HCT116 (cell line): ENCODE data around the gene NFATC3. TPM values are rescaled to one million over a fixed set of nuclear protein-coding genes. Genes with fewer than 3 reads are reported as not detected.

Experiments used
- ATAC-seq: fragments of 200-7000 bp; cut with Tn5 transposase; 2 replicates; pipeline ENCODE4 v1.9.1; 2020; ENCODE audit warnings: mild to moderate bottlenecking, moderate library complexity
- BruUV-seq: library from RNA; stranded (reverse); fragments of 400-500 nt; replicated peaks from 2 replicates; lab custom pipeline; 2021; lab: Mats Ljungman, UMichigan
- CTCF ChIA-PET: fragments of 300-600 bp; sonication (Branson Sonifier 250); formaldehyde crosslinking; loops from one replicate; lab custom pipeline; 2021; ENCODE audit warnings: antibody characterized with exemption; lab: Charles Lee
- POLR2A ChIA-PET: fragments of 300-600, 350-600 bp; sonication (Branson Sonifier 250); formaldehyde crosslinking; loops from one replicate; lab custom pipeline; 2021; ENCODE audit warnings: antibody characterized with exemption; lab: Charles Lee
- RAD21 ChIA-PET, 2 experiments: fragments of 300-600 bp; sonication (Branson Sonifier 250); formaldehyde crosslinking; loops; one replicate each; lab custom pipeline; 2023; ENCODE audit warnings: low total read pairs in 2 of 2; ENCODE audit not compliant: uncharacterized antibody in 2 of 2, unreplicated experiment in 2 of 2, low non-redundant PET in 1 of 2; lab: Charles Lee
- DNase-seq: peaks from one replicate; pipeline ENCODE4 v3.0.0-alpha.2; 2010; ENCODE audit warnings: low read depth, low spot score
- H2AFZ ChIP-seq: fragments of 200-600 bp; shearing (Covaris generic), sonication (generic); 2 replicates; pipeline ENCODE4 v1.6.1; 2017; ENCODE audit warnings: low read depth, mixed run types, mixed read lengths, antibody characterized with exemption, low read length; ENCODE audit not compliant: poor library complexity, severe bottlenecking
- H3K27ac ChIP-seq: 2 replicates; pipeline ENCODE4 v1.5.1; 2012; ENCODE audit warnings: low read depth, low read length
- H3K27me3 ChIP-seq: fragments of 200-600 bp; sonication (generic); 2 replicates; pipeline ENCODE4 v1.6.1; 2016; ENCODE audit warnings: mixed run types, low read length, mixed read lengths; ENCODE audit not compliant: insufficient read depth
- H3K36me3 ChIP-seq, 2 experiments: fragments of 200-500 bp in 1 of 2; fragments of 200-600 bp in 1 of 2; sonication (Bioruptor generic) in 1 of 2; sonication (generic) in 1 of 2; 2 replicates each; pipeline versions ENCODE4 v1.5.1 to v1.6.1; 2014 to 2016; ENCODE audit warnings: low read length in 2 of 2, inconsistent platforms in 1 of 2, mixed read lengths in 1 of 2, mixed run types in 1 of 2; ENCODE audit not compliant: insufficient read depth in 2 of 2, control insufficient read depth in 1 of 2
- H3K4me1 ChIP-seq, 2 experiments: fragments of 200-600 bp in 1 of 2; sonication (generic) in 1 of 2; 2 replicates each; pipeline versions ENCODE4 v1.5.1 to v1.6.1; 2012 to 2017; ENCODE audit warnings: low read length in 2 of 2, inconsistent platforms in 1 of 2, mild to moderate bottlenecking in 1 of 2, mixed read lengths in 1 of 2, mixed run types in 1 of 2, moderate library complexity in 1 of 2; ENCODE audit not compliant: insufficient read depth in 2 of 2, control insufficient read depth in 1 of 2
- H3K4me2 ChIP-seq: fragments of 200-600 bp; sonication (generic); 2 replicates; pipeline ENCODE4 v1.6.1; 2017; ENCODE audit warnings: mixed run types, low read length, mixed read lengths
- H3K4me3 ChIP-seq, 2 experiments: fragments of 200-600 bp in 1 of 2; sonication (generic) in 1 of 2; replicated peaks in 1 of 2; 2 replicates each; pipeline ENCODE4 v1.5.1; 2011 to 2016; ENCODE audit warnings: low read length in 2 of 2, control low read depth in 1 of 2, low read depth in 1 of 2, mild to moderate bottlenecking in 1 of 2, mixed read lengths in 1 of 2, mixed run types in 1 of 2
- H3K79me2 ChIP-seq: fragments of 200-600 bp; sonication (generic); 2 replicates; pipeline ENCODE4 v1.6.1; 2017; ENCODE audit warnings: mild to moderate bottlenecking, mixed run types, low read length, moderate library complexity, mixed read lengths; ENCODE audit not compliant: insufficient read depth
- H3K9ac ChIP-seq: fragments of 200-600 bp; sonication (generic); 2 replicates; pipeline ENCODE4 v1.6.1; 2016; ENCODE audit warnings: low read length, mixed read lengths
- H3K9me2 ChIP-seq: fragments of 200-600 bp; sonication (generic), shearing (Covaris generic); 2 replicates; pipeline ENCODE4 v1.6.1; 2017; ENCODE audit warnings: mixed run types, mild to moderate bottlenecking, moderate library complexity; ENCODE audit not compliant: insufficient read depth
- H3K9me3 ChIP-seq, 2 experiments: fragments of 200-500 bp in 1 of 2; fragments of 200-600 bp in 1 of 2; sonication (Bioruptor generic) in 1 of 2; sonication (generic) in 1 of 2; 2 replicates each; pipeline ENCODE4 v1.6.1; 2014 to 2017; ENCODE audit warnings: low read length in 2 of 2, mixed read lengths in 2 of 2, inconsistent platforms in 1 of 2, low read depth in 1 of 2, mild to moderate bottlenecking in 1 of 2, mixed run types in 1 of 2, moderate library complexity in 1 of 2; ENCODE audit not compliant: control insufficient read depth in 1 of 2, insufficient read depth in 1 of 2
- H4K20me1 ChIP-seq: fragments of 200-600 bp; sonication (generic), shearing (Covaris generic); 2 replicates; pipeline ENCODE4 v1.6.1; 2017; ENCODE audit warnings: mixed run types, mild to moderate bottlenecking, moderate library complexity; ENCODE audit not compliant: insufficient read depth
- CBX3 ChIP-seq: IDR thresholded peaks from 2 replicates; pipeline ENCODE4 v1.6.1; 2012; ENCODE audit warnings: low read depth
- CEBPB ChIP-seq: IDR thresholded peaks from 2 replicates; pipeline ENCODE4 v1.6.1; 2012; ENCODE audit warnings: low read depth
- EGR1 ChIP-seq: IDR thresholded peaks from 2 replicates; pipeline ENCODE4 v1.6.1; 2012; ENCODE audit warnings: low read depth
- EZH2 ChIP-seq: fragments of 200-600 bp; sonication (generic); IDR thresholded peaks from 2 replicates; pipeline ENCODE4 v1.6.1; 2017; ENCODE audit warnings: antibody characterized with exemption, mixed run types
- EZH2phosphoT487 ChIP-seq: fragments of 200-600 bp; IDR thresholded peaks from 2 replicates; pipeline ENCODE4 v1.6.1; 2018; ENCODE audit warnings: antibody characterized with exemption, borderline replicate concordance
- FOSL1 ChIP-seq: IDR thresholded peaks from 2 replicates; pipeline ENCODE4 v1.6.1; 2012; ENCODE audit warnings: low read depth
- JUND ChIP-seq: IDR thresholded peaks from 2 replicates; pipeline ENCODE4 v1.6.1; 2012
- POLR2A ChIP-seq: IDR thresholded peaks from 2 replicates; pipeline ENCODE4 v1.7.0; 2011; ENCODE audit warnings: borderline replicate concordance; ENCODE audit not compliant: insufficient read depth, insufficient read length; ENCODE audit errors: extremely low read depth
- RAD21 ChIP-seq: IDR thresholded peaks from 2 replicates; pipeline ENCODE4 v1.6.1; 2012; ENCODE audit warnings: low read depth, mild to moderate bottlenecking
- SIN3A ChIP-seq: IDR thresholded peaks from 2 replicates; pipeline ENCODE4 v1.6.1; 2012; ENCODE audit warnings: low read depth
- SP1 ChIP-seq: IDR thresholded peaks from 2 replicates; pipeline ENCODE4 v1.6.1; 2012; ENCODE audit warnings: low read depth
- SRF ChIP-seq: IDR thresholded peaks from 2 replicates; pipeline ENCODE4 v1.6.1; 2012; ENCODE audit warnings: low read depth
- YY1 ChIP-seq: IDR thresholded peaks from 2 replicates; pipeline ENCODE4 v1.6.1; 2011; ENCODE audit warnings: low read length, low read depth, moderate library complexity, mild to moderate bottlenecking; ENCODE audit not compliant: insufficient replicate concordance; ENCODE audit errors: extremely low read depth
- ZFX ChIP-seq: fragments of 450-650 bp; IDR thresholded peaks from 2 replicates; pipeline ENCODE4 v1.6.1; 2017
- ZNF274 ChIP-seq: fragments of 200-500 bp; sonication (Bioruptor generic); IDR thresholded peaks from 2 replicates; pipeline ENCODE4 v1.6.1; 2014; ENCODE audit warnings: mild to moderate bottlenecking, low read depth, low read length, inconsistent platforms
- intact Hi-C: fragments of 100-400 bp; cut with micrococcal nuclease; formaldehyde crosslinking; loops from 2 replicates; pipeline ENCODE4 v1.10.0; 2022
- total RNA-seq: library from RNA; stranded (reverse); gene quantifications from one replicate; pipeline ENCODE4 v1.2.1, GENCODE V29; 2021; ENCODE audit not compliant: unreplicated experiment
- TF ChIP-seq, protein P1 (sequence below): IDR thresholded peaks from 2 replicates; pipeline ENCODE4 v1.6.1; 2011; ENCODE audit warnings: mild to moderate bottlenecking, low read length, moderate library complexity; ENCODE audit not compliant: insufficient replicate concordance; ENCODE audit errors: extremely low read depth
- TF ChIP-seq, protein P2 (sequence below): IDR thresholded peaks from 2 replicates; pipeline ENCODE4 v1.6.1; 2012; ENCODE audit warnings: low read depth
- TF ChIP-seq, protein P3 (sequence below), 3 experiments: fragments of 200-600 bp in 1 of 3; sonication (generic) in 1 of 3; IDR thresholded peaks in 2 of 3; conservative IDR thresholded peaks in 1 of 3; 2 replicates each; pipeline ENCODE4 v1.5.1; 2012 to 2017; ENCODE audit warnings: low read depth in 2 of 3, low read length in 2 of 3, antibody characterized with exemption in 1 of 3, borderline replicate concordance in 1 of 3, control low read depth in 1 of 3, mild to moderate bottlenecking in 1 of 3, mixed read lengths in 1 of 3, mixed run types in 1 of 3, moderate library complexity in 1 of 3; ENCODE audit not compliant: insufficient read depth in 1 of 3
- TF ChIP-seq, protein P4 (sequence below): IDR thresholded peaks from 2 replicates; pipeline ENCODE4 v1.6.1; 2012

NFATC3 gene
- total RNA-seq, 1 experiment from 2014 or later = 25.6 TPM

DNA sequence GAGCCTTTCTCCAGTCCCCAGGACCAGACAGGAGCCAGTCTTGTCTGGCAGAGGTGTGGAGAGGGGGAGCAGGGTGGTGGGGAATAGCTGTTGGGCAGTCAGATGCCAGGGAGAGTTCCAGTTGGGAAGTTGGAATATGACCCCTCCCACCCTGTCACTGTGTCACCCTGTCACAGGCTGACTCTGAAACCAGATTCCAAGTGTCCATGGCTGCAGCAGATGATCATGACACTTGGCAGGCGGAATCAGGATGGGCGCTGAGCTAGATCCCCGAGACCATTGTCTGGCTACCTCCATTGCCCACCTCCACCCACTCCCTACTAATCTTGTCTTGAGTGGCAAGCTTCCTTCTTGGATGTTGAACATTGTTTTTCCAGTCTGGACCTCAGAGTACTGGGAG lies 9.2 kb upstream of the NFATC3 start:
- DNase-seq (no peak), ATAC-seq (no peak)
- no peak overlapping the region for H2AFZ ChIP-seq
- H3K4me3 ChIP-seq = no peak overlapping the region
- no peaks in the 10 kb centered on the region for H4K20me1 ChIP-seq
- peaks cover 12 to 27% of the 10 kb centered on the region in 2 experiments; a peak in 3 of 4 replicates for H3K36me3 ChIP-seq
- TF ChIP-seq JUND (no peak), ZFX (no peak), EZH2phosphoT487 (no peak), SP1 (no peak), SIN3A (no peak), EGR1 (no peak), ZNF274 (no peak), EZH2 (no peak), RAD21 (no peak), SRF (no peak), POLR2A (no peak), CBX3 (no peak), CEBPB (no peak), FOSL1 (no peak), YY1 (no peak)
- TF ChIP-seq, protein P1, sequence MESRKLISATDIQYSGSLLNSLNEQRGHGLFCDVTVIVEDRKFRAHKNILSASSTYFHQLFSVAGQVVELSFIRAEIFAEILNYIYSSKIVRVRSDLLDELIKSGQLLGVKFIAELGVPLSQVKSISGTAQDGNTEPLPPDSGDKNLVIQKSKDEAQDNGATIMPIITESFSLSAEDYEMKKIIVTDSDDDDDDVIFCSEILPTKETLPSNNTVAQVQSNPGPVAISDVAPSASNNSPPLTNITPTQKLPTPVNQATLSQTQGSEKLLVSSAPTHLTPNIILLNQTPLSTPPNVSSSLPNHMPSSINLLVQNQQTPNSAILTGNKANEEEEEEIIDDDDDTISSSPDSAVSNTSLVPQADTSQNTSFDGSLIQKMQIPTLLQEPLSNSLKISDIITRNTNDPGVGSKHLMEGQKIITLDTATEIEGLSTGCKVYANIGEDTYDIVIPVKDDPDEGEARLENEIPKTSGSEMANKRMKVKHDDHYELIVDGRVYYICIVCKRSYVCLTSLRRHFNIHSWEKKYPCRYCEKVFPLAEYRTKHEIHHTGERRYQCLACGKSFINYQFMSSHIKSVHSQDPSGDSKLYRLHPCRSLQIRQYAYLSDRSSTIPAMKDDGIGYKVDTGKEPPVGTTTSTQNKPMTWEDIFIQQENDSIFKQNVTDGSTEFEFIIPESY = no peak
- TF ChIP-seq, protein P2, sequence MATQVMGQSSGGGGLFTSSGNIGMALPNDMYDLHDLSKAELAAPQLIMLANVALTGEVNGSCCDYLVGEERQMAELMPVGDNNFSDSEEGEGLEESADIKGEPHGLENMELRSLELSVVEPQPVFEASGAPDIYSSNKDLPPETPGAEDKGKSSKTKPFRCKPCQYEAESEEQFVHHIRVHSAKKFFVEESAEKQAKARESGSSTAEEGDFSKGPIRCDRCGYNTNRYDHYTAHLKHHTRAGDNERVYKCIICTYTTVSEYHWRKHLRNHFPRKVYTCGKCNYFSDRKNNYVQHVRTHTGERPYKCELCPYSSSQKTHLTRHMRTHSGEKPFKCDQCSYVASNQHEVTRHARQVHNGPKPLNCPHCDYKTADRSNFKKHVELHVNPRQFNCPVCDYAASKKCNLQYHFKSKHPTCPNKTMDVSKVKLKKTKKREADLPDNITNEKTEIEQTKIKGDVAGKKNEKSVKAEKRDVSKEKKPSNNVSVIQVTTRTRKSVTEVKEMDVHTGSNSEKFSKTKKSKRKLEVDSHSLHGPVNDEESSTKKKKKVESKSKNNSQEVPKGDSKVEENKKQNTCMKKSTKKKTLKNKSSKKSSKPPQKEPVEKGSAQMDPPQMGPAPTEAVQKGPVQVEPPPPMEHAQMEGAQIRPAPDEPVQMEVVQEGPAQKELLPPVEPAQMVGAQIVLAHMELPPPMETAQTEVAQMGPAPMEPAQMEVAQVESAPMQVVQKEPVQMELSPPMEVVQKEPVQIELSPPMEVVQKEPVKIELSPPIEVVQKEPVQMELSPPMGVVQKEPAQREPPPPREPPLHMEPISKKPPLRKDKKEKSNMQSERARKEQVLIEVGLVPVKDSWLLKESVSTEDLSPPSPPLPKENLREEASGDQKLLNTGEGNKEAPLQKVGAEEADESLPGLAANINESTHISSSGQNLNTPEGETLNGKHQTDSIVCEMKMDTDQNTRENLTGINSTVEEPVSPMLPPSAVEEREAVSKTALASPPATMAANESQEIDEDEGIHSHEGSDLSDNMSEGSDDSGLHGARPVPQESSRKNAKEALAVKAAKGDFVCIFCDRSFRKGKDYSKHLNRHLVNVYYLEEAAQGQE = no peak
- TF ChIP-seq, protein P3, sequence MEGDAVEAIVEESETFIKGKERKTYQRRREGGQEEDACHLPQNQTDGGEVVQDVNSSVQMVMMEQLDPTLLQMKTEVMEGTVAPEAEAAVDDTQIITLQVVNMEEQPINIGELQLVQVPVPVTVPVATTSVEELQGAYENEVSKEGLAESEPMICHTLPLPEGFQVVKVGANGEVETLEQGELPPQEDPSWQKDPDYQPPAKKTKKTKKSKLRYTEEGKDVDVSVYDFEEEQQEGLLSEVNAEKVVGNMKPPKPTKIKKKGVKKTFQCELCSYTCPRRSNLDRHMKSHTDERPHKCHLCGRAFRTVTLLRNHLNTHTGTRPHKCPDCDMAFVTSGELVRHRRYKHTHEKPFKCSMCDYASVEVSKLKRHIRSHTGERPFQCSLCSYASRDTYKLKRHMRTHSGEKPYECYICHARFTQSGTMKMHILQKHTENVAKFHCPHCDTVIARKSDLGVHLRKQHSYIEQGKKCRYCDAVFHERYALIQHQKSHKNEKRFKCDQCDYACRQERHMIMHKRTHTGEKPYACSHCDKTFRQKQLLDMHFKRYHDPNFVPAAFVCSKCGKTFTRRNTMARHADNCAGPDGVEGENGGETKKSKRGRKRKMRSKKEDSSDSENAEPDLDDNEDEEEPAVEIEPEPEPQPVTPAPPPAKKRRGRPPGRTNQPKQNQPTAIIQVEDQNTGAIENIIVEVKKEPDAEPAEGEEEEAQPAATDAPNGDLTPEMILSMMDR (IDR thresholded peaks at IDR 0.05 in 2 of 3, conservative IDR thresholded peaks at IDR 0.05 in 1 of 3; ENCODE audit: borderline replicate concordance in 1 of 3, insufficient read depth in 1 of 3, low read depth in 2 of 3, low read length in 2 of 3) = no peak
- TF ChIP-seq, protein P4, sequence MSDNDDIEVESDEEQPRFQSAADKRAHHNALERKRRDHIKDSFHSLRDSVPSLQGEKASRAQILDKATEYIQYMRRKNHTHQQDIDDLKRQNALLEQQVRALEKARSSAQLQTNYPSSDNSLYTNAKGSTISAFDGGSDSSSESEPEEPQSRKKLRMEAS = no peak
- no peak overlapping the region for H3K9ac ChIP-seq
- no peak overlapping the region for H3K27ac ChIP-seq
- POLR2A ChIA-PET = no interaction called here
- no peaks in the 10 kb centered on the region for H3K9me3 ChIP-seq
- intact Hi-C loops = no loop called here
- H3K4me2 ChIP-seq = no peak overlapping the region
- no TSS peak for BruUV-seq
- H3K4me1 ChIP-seq = peaks cover 0 to 5% of the 10 kb centered on the region in 2 experiments; a peak in 1 of 4 replicates
- CTCF ChIA-PET = no interaction called here
- H3K27me3 ChIP-seq = no peaks in the 10 kb centered on the region
- H3K79me2 ChIP-seq = no peaks in the 10 kb centered on the region
- RAD21 ChIA-PET = no interaction called here
- H3K9me2 ChIP-seq = no peaks in the 10 kb centered on the region
